Activated CD4-positive, alpha-beta memory T cell treated with anti-CD3 and anti-CD28 coated beads, Interleukin-2, amount 10 ng/mL, durations not matched to agents 7 days and 5 days (primary cell): ENCODE measurements around the gene C10orf90. TPM values are rescaled to one million over a fixed set of nuclear protein-coding genes. Genes with fewer than 3 reads are reported as not detected.

ENCODE experiments used
- CTCF ChIA-PET: fragments of 350-600 bp; sonication (Branson Sonifier 250); formaldehyde crosslinking; loops from one replicate; lab custom pipeline; 2021; ENCODE audit warnings: antibody characterized with exemption, inconsistent platforms; lab: Charles Lee
- POLR2A ChIA-PET: fragments of 350-600 bp; sonication (Branson Sonifier 250); formaldehyde crosslinking; loops from one replicate; lab custom pipeline; 2021; ENCODE audit warnings: antibody characterized with exemption; lab: Charles Lee
- DNase-seq: peaks from one replicate; pipeline ENCODE4 v3.0.0-alpha.2; 2020
- H3K27ac Mint-ChIP-seq: one replicate; pipeline ENCODE4 v1.8.0; 2021; ENCODE audit warnings: mild to moderate bottlenecking, mixed read lengths
- H3K27me3 Mint-ChIP-seq: one replicate; pipeline ENCODE4 v1.8.0; 2021; ENCODE audit warnings: mixed read lengths
- H3K36me3 Mint-ChIP-seq: one replicate; pipeline ENCODE4 v1.8.0; 2021; ENCODE audit warnings: low read depth, mixed read lengths
- H3K4me1 Mint-ChIP-seq: one replicate; pipeline ENCODE4 v1.8.0; 2021; ENCODE audit warnings: mixed read lengths
- H3K4me3 Mint-ChIP-seq: one replicate; pipeline ENCODE4 v1.8.0; 2021; ENCODE audit warnings: mild to moderate bottlenecking, mixed read lengths
- H3K9me3 Mint-ChIP-seq: one replicate; pipeline ENCODE4 v1.8.0; 2021; ENCODE audit warnings: mixed read lengths
- total RNA-seq, 2 experiments: library from RNA; stranded (reverse); gene quantifications; one replicate each; pipeline ENCODE4 v1.2.3, GENCODE V29; 2021

C10orf90 gene
- total RNA-seq, 2 experiments from 2014 or later, result not detected

- Mint-ChIP-seq H3K27ac (no peak overlapping the region), H3K36me3 (no peaks in the 10 kb centered on the region), H3K27me3 (no peaks in the 10 kb centered on the region), H3K9me3 (no peaks in the 10 kb centered on the region), H3K4me3 (no peak overlapping the region), H3K4me1 (no peaks in the 10 kb centered on the region)
- ChIA-PET CTCF (no interaction called here), POLR2A (no interaction called here)
- no peak for DNase-seq
Observed at GRCh38 chr10:126639084-126639483, 31.4 kb downstream of the C10orf90 start.

DNA sequence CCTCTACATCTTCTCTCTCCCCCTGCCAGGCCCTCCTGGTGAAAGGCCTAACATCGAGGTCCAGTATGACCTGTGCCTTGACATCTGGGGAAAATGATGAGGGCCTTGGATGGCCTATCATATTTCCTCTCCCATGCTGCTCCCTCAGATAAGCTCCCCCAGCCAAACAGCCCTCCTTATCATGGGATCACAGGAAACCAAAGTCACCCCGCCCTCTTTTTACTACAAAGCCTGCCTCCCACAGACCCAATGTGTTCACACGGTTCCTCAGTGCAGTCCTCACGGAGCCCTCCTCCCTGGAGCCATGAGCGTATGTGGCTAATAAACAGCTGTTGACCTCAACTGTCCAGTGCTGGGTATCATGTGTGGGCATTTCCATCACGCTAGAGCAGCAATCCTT, 32.0 kb downstream of the C10orf90 start:
- ChIA-PET CTCF (no interaction called here), POLR2A (no interaction called here)
- H3K27ac Mint-ChIP-seq, result no peak overlapping the region
- no peaks in the 10 kb centered on the region for H3K27me3 Mint-ChIP-seq
- no peak for DNase-seq
- no peaks in the 10 kb centered on the region for H3K9me3 Mint-ChIP-seq
- H3K4me3 Mint-ChIP-seq, result no peak overlapping the region
- no peaks in the 10 kb centered on the region for H3K36me3 Mint-ChIP-seq
- H3K4me1 Mint-ChIP-seq, result no peaks in the 10 kb centered on the region

DNA sequence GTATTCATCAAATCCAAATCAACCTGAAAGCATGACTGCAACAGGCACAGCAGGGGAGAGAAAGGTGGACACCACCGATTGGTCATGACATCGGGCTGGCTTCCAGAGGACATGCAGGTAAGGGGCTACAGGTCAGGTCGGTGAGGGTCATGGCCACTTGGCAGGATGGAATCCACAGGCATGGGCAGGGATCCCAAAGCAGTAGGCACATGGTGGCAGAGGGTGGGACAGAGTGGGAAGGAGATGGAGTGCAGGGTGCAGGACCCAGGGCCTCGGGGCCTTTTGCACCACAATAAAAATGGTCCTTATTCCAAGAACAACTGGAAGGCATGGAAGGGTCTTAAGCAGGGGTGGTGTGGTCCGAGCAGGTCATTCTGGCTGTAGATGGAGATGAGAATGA, 33.0 kb downstream of the C10orf90 start:
- H3K9me3 Mint-ChIP-seq, result no peaks in the 10 kb centered on the region
- no peaks in the 10 kb centered on the region for H3K27me3 Mint-ChIP-seq
- no peak for DNase-seq

DNA sequence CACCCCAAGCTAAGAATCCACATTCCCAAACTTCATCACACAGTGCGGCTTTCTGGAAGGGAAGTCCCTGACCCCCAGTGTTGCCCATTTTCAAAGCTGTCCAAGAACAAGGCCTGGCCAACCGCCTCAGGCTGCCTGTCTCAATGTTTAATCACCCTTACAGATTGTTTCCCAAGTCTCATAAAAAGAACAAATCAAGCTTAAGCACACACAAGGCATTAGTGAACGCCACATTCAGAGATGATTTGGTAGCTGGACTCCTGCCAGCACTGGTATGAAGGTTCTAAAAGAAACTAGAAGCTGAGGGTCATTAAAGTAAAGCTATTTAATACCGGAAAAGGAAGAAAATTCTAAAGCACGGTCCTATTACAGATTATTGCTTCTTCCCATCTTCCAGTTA, 35.6 kb downstream of the C10orf90 start:
- no peak overlapping the region for H3K27ac Mint-ChIP-seq

More for the DNA sequence above, 33.0 kb downstream of the C10orf90 start:
- no peaks in the 10 kb centered on the region for H3K4me1 Mint-ChIP-seq
- no peak overlapping the region for H3K4me3 Mint-ChIP-seq
- ChIA-PET POLR2A (no interaction called here), CTCF (no interaction called here)
- no peak overlapping the region for H3K27ac Mint-ChIP-seq
- H3K36me3 Mint-ChIP-seq, result no peaks in the 10 kb centered on the region

DNA sequence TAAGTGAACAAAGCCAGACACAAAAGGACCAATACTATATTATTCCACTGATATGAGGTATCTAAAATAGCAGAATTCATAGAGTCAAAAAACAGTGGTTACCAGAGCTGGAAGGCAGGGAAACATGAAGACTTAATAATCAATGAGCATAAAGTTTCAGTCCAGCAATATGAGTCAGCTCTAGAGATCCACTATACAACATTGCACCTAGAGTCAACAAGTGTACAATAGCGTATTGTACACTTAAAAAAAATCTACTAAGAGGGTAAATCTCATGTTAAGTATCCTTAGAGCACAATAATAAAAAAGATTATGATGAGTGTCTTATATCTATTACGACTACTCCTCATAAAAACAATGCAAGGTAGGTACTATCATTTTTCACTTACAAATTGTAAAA, 36.1 kb downstream of the C10orf90 start:
- H3K27ac Mint-ChIP-seq, result no peak overlapping the region
- ChIA-PET CTCF (interaction anchor here (0.6 kb wide), 1 partner anchor 36 kb away, joined by 4 read pairs; the partner anchor contains the start of gene C10orf90), POLR2A (no interaction called here)
- H3K4me3 Mint-ChIP-seq, result no peak overlapping the region
- DNase-seq, result no peak
- H3K4me1 Mint-ChIP-seq, result no peaks in the 10 kb centered on the region
- no peaks in the 10 kb centered on the region for H3K9me3 Mint-ChIP-seq
- H3K36me3 Mint-ChIP-seq, result no peaks in the 10 kb centered on the region
- no peaks in the 10 kb centered on the region for H3K27me3 Mint-ChIP-seq

More for the DNA sequence above, 35.6 kb downstream of the C10orf90 start:
- Mint-ChIP-seq H3K36me3 (no peaks in the 10 kb centered on the region), H3K4me1 (no peaks in the 10 kb centered on the region), H3K27me3 (no peaks in the 10 kb centered on the region), H3K4me3 (no peak overlapping the region), H3K9me3 (no peaks in the 10 kb centered on the region)
- ChIA-PET POLR2A (no interaction called here), CTCF (interaction anchor here (0.6 kb wide), 1 partner anchor 36 kb away, joined by 4 read pairs; the partner anchor contains the start of gene C10orf90)
- DNase-seq, result no peak

- Mint-ChIP-seq H3K36me3 (no peaks in the 10 kb centered on the region), H3K27me3 (no peaks in the 10 kb centered on the region), H3K27ac (no peak overlapping the region), H3K4me1 (no peaks in the 10 kb centered on the region), H3K4me3 (no peak overlapping the region), H3K9me3 (no peaks in the 10 kb centered on the region)
- ChIA-PET POLR2A (no interaction called here), CTCF (no interaction called here)
- DNase-seq, result no peak
Observed at GRCh38 chr10:126632705-126633104, 37.8 kb downstream of the C10orf90 start.

DNA sequence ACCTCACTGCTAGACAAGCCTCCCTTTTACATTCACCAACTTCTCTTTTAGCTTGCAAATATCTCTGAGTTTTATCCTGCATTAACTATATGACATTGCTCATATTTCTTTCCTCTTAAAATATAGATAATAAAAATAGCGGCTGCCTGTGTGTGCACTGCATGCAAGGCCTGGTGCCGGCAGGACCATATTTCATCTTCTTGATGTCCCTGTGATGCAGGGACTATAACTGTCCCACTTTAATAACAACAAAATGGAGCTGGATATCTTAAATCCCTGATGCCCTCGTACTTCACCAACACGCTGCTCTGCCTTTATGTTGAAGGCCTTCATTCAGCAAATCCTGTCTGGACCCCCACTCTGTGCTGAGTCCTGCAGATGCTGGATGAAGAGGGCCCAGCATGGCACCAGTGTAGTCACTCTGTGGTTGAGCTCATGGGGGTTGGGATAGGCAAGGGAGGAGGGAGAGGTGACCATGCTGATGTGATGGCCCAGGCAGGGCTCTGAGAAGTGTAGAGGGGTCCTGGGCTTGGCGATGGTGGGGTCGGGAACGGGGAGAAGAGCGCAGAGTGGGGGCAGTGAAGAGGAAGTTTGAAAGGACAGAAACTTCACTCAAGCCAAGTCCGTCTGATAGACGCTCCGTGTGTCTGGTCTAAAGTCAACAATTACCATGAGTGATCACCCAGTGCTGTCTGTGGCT, 40.4 kb downstream of the C10orf90 start:
- POLR2A ChIA-PET, result no interaction called here

GRCh38 chr10:126628746-126629145, 41.7 kb downstream of the C10orf90 start:
- ChIA-PET POLR2A (no interaction called here), CTCF (no interaction called here)
- DNase-seq, result no peak
- peaks cover 2% of the 10 kb centered on the region for H3K9me3 Mint-ChIP-seq
- H3K4me3 Mint-ChIP-seq, result no peak overlapping the region
- no peak overlapping the region for H3K27ac Mint-ChIP-seq
- H3K4me1 Mint-ChIP-seq, result no peaks in the 10 kb centered on the region
- no peaks in the 10 kb centered on the region for H3K36me3 Mint-ChIP-seq
- no peaks in the 10 kb centered on the region for H3K27me3 Mint-ChIP-seq

More for the DNA sequence above, 40.4 kb downstream of the C10orf90 start:
- no peak for DNase-seq
- H3K4me1 Mint-ChIP-seq, result no peaks in the 10 kb centered on the region
- H3K27me3 Mint-ChIP-seq, result no peaks in the 10 kb centered on the region
- peaks cover 2% of the 10 kb centered on the region for H3K9me3 Mint-ChIP-seq
- no peak overlapping the region for H3K4me3 Mint-ChIP-seq
- CTCF ChIA-PET, result no interaction called here
- no peak overlapping the region for H3K27ac Mint-ChIP-seq
- no peaks in the 10 kb centered on the region for H3K36me3 Mint-ChIP-seq

DNA sequence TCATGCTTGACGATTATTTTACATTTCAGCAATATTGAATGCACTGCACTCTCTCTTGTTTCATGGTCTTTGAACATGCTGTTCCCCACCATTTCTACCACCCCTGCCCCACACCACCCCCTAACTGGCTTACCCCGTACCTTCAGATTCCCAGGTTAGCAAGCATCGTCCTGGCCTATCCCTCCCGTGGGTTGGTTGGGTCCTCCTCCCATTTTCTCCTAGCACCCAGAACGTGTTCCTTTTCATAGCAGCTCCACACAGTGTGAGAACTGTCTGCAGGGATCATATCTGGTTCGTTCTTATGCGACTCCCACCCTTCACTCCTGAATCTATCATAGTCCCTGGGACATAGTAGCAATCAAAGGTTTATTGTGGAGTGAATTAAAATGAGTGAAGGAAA, 48.6 kb downstream of the C10orf90 start:
- ChIA-PET CTCF (interaction anchor here (0.6 kb wide), 1 partner anchor 19 kb away, joined by 3 read pairs; no protein-coding TSS in a partner anchor), POLR2A (no interaction called here)
- no peaks in the 10 kb centered on the region for H3K36me3 Mint-ChIP-seq
- no peak overlapping the region for H3K27ac Mint-ChIP-seq
- H3K27me3 Mint-ChIP-seq, result no peaks in the 10 kb centered on the region
- DNase-seq, result no peak
- H3K4me1 Mint-ChIP-seq, result no peaks in the 10 kb centered on the region
- no peak overlapping the region for H3K4me3 Mint-ChIP-seq
- no peaks in the 10 kb centered on the region for H3K9me3 Mint-ChIP-seq

DNA sequence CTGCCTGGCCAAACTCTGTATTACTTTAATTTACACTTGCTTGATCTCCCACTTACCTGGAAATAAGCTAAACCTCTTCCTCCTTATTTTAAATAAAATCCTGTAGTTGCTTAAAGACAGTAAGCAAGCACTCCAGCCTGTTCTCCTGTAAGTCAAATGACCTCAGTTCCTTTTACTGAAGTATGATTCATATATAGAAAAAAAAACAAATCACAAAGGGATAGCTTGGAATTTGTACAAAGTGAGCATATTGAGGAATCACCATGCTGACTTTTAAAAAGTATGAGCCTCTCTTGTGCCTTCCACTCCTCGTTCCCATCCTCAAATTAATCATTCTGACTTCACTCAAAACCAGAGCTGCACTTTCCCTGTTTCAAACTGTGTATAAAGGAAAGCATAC, 52.0 kb downstream of the C10orf90 start:
- POLR2A ChIA-PET, result no interaction called here
- no peak for DNase-seq
- Mint-ChIP-seq H3K27ac (no peak overlapping the region), H3K27me3 (no peaks in the 10 kb centered on the region), H3K36me3 (no peaks in the 10 kb centered on the region), H3K9me3 (peaks cover 4% of the 10 kb centered on the region), H3K4me1 (no peaks in the 10 kb centered on the region), H3K4me3 (no peak overlapping the region)
- CTCF ChIA-PET, result no interaction called here

GRCh38 chr10:126617733-126618132, 52.8 kb downstream of the C10orf90 start:
- CTCF ChIA-PET, result no interaction called here
- POLR2A ChIA-PET, result no interaction called here
- no peak overlapping the region for H3K4me3 Mint-ChIP-seq

DNA sequence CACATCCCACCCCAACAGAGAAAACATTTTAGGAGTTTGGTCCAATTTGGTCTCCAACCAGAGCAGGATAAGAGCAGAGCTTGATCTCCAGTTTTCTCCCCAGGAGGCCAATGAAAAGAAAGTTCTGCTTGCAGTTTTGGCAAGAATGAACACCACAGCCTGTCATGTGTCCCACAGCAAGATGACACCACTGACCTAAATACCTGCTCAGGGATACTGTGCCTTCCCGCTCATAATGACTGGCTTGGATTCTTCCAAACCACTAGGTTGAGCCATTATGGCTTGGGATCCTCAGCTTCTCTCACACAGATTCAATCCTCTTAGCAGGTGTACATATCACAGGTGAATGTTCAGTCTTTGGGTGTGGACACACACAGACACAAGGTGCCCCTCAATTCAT, 53.3 kb downstream of the C10orf90 start:
- ChIA-PET POLR2A (no interaction called here), CTCF (no interaction called here)
- Mint-ChIP-seq H3K4me1 (no peaks in the 10 kb centered on the region), H3K9me3 (peaks cover 4% of the 10 kb centered on the region), H3K27me3 (no peaks in the 10 kb centered on the region), H3K27ac (no peak overlapping the region), H3K4me3 (no peak overlapping the region), H3K36me3 (no peaks in the 10 kb centered on the region)
- DNase-seq, result no peak

More at GRCh38 chr10:126617733-126618132, 52.8 kb downstream of the C10orf90 start:
- no peaks in the 10 kb centered on the region for H3K27me3 Mint-ChIP-seq
- H3K36me3 Mint-ChIP-seq, result no peaks in the 10 kb centered on the region
- H3K4me1 Mint-ChIP-seq, result no peaks in the 10 kb centered on the region
- no peak for DNase-seq
- no peak overlapping the region for H3K27ac Mint-ChIP-seq
- H3K9me3 Mint-ChIP-seq, result peaks cover 4% of the 10 kb centered on the region

DNA sequence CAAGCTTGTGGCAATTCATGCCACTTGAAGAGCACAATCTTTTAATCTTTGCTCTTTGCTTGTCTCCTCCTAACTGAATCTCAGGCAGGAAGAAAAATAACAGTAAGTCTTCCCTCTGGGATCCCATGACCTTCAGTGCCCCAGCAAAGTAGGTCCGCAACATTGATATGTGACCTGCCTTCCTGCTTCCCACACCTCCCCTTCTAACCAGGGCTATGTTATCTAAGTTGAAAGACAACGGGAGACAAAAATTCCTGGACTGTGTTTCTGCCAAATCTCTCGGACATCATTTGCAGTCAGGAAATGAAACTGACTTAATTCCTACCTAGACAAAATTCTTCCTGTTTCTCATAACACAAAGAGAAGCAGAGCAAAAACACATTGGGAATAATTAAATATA, 53.8 kb downstream of the C10orf90 start:
- ChIA-PET CTCF (no interaction called here), POLR2A (no interaction called here)
- Mint-ChIP-seq H3K4me3 (no peak overlapping the region), H3K27ac (no peak overlapping the region), H3K36me3 (no peaks in the 10 kb centered on the region), H3K9me3 (peaks cover 4% of the 10 kb centered on the region), H3K27me3 (no peaks in the 10 kb centered on the region), H3K4me1 (no peaks in the 10 kb centered on the region)
- DNase-seq, result no peak

GRCh38 chr10:126611303-126611702, 59.2 kb downstream of the C10orf90 start:
- no peaks in the 10 kb centered on the region for H3K27me3 Mint-ChIP-seq
- ChIA-PET POLR2A (no interaction called here), CTCF (no interaction called here)
- no peak overlapping the region for H3K4me3 Mint-ChIP-seq
- H3K4me1 Mint-ChIP-seq, result no peaks in the 10 kb centered on the region
- H3K9me3 Mint-ChIP-seq, result peaks cover 7% of the 10 kb centered on the region
- H3K27ac Mint-ChIP-seq, result no peak overlapping the region
- H3K36me3 Mint-ChIP-seq, result no peaks in the 10 kb centered on the region
- no peak for DNase-seq
